ENCODE measurements around the gene SLC46A2.

DNA sequence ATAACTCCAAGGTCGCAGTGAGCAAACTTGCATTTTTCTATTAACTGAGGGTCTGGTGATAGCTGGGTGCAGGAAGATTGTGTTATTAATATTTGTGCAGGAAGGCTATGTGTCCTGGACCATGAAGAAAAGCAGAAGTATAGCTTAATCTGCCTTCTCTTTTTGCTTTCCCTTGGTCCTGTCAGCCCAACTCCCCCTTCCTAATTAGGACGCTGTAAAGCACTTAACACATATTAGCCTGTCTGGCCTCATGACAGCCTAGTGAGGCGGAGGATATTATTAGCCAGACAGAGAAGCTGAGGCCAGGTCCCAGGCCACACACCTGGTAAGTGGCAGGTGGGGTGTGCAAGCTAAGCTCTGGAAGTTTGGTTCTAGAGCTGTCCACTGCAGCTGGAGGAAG lies 29.5 kb downstream of the SLC46A2 start:
- TF ChIP-seq, protein P1, sequence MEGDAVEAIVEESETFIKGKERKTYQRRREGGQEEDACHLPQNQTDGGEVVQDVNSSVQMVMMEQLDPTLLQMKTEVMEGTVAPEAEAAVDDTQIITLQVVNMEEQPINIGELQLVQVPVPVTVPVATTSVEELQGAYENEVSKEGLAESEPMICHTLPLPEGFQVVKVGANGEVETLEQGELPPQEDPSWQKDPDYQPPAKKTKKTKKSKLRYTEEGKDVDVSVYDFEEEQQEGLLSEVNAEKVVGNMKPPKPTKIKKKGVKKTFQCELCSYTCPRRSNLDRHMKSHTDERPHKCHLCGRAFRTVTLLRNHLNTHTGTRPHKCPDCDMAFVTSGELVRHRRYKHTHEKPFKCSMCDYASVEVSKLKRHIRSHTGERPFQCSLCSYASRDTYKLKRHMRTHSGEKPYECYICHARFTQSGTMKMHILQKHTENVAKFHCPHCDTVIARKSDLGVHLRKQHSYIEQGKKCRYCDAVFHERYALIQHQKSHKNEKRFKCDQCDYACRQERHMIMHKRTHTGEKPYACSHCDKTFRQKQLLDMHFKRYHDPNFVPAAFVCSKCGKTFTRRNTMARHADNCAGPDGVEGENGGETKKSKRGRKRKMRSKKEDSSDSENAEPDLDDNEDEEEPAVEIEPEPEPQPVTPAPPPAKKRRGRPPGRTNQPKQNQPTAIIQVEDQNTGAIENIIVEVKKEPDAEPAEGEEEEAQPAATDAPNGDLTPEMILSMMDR (IDR thresholded peaks at IDR 0.05; ENCODE audit: insufficient read depth, low read length, poor library complexity, severe bottlenecking), result no peak
- TF ChIP-seq EZH2phosphoT487 (conservative IDR thresholded peaks at IDR 0.05; ENCODE audit: low read length), result no peak
